ENCODE results near the gene ARFGEF2. TPM values are rescaled to one million over a fixed set of nuclear protein-coding genes. Genes with fewer than 3 reads are reported as not detected.

ARFGEF2 gene
- total RNA-seq, 1 donor from 2014 or later, result 22.9 TPM

DNA sequence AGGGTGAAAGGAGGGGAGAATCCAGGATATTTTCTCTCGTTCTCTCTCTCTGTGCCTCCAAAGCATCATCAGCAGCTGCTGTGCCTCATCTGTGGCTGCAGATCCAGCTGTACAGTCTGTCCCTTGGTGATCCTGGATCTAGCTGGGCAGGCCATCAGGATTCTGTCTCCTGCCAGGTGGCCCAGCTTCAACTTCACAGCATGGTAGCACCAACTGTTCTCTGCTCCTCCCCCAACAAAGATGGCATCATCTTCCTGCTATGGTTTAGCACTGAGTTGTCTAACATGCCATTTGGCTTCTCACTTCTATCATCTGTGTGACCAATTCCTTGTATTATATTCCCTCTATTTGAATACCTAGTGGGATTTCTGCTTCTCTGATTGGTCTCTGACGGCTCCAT, 28.6 kb upstream of the ARFGEF2 start:
- no peak overlapping the region for H3K4me3 Mint-ChIP-seq (ENCODE audit: low read depth)
- DNase-seq (ENCODE audit: low spot score, unreplicated experiment), result no peak

DNA sequence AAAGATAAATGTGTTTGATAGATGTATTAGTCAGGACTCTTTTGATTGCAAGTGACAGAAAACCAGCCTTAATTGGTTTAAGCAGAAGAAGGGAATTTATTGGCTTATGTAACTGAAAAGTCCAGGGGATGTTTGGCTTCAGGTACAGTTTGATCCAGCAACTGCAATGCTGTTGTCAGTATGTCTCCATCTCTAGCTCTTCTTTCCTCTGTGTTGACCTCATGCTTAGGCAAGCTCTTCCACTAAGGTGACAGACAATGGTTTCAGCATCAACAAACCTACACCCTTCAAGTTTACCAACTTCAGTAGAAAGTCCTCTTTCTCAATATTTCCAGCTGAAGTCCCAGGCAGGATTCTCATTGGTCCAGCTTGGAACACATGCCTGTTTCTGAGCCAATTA, 28.1 kb upstream of the ARFGEF2 start:
- Mint-ChIP-seq H3K27me3 (peaks cover 36% of the 10 kb centered on the region), H3K36me3 (ENCODE audit: insufficient read depth) (no peaks in the 10 kb centered on the region), H3K4me1 (ENCODE audit: low read depth) (no peaks in the 10 kb centered on the region), H3K4me3 (ENCODE audit: low read depth) (no peak overlapping the region), H3K9me3 (ENCODE audit: low read depth) (no peaks in the 10 kb centered on the region), H3K27ac (no peak overlapping the region)
- no peak for DNase-seq (ENCODE audit: low spot score, unreplicated experiment)
- TF ChIP-seq, protein P1, sequence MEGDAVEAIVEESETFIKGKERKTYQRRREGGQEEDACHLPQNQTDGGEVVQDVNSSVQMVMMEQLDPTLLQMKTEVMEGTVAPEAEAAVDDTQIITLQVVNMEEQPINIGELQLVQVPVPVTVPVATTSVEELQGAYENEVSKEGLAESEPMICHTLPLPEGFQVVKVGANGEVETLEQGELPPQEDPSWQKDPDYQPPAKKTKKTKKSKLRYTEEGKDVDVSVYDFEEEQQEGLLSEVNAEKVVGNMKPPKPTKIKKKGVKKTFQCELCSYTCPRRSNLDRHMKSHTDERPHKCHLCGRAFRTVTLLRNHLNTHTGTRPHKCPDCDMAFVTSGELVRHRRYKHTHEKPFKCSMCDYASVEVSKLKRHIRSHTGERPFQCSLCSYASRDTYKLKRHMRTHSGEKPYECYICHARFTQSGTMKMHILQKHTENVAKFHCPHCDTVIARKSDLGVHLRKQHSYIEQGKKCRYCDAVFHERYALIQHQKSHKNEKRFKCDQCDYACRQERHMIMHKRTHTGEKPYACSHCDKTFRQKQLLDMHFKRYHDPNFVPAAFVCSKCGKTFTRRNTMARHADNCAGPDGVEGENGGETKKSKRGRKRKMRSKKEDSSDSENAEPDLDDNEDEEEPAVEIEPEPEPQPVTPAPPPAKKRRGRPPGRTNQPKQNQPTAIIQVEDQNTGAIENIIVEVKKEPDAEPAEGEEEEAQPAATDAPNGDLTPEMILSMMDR (IDR thresholded peaks at IDR 0.05; ENCODE audit: unreplicated experiment), result no peak

More for the DNA sequence above, 28.6 kb upstream of the ARFGEF2 start:
- Mint-ChIP-seq H3K27ac (no peak overlapping the region), H3K9me3 (ENCODE audit: low read depth) (no peaks in the 10 kb centered on the region), H3K4me1 (ENCODE audit: low read depth) (no peaks in the 10 kb centered on the region), H3K36me3 (ENCODE audit: insufficient read depth) (no peaks in the 10 kb centered on the region), H3K27me3 (peaks cover 32% of the 10 kb centered on the region)
- TF ChIP-seq, protein P1 (IDR thresholded peaks at IDR 0.05; ENCODE audit: unreplicated experiment), result no peak

DNA sequence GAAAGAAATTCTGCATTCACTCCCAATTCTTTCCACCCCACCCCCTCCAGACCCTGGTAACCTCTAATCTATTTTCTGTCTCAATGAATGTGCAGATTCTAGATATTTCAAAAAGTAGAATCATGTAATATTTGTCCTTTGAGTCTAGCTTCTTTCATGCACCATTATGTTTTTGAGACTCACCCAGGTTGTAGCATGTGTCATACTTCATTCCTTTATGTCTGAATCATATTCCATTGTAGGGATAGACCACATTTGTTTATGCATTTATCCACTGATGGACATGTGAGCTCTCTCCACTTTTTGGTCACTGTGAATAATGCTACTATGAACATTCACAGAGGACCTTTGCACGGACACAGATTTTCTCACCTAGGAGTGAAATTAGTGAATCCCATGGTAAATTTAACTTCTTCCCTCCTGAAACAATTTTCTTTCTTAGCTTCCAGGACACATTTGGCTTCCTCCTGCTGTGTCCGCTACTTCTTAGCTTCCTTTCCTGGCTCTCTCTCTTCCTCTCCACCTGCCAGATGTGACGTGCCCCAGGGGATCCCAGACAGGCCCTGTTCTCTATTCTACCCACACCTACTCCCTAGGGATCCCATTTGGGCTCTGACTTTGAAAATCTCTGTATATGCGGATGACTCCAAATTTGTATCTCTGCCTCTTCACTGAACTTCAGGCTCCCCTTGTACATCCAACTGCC, 24.1 kb upstream of the ARFGEF2 start:
- Mint-ChIP-seq H3K4me3 (ENCODE audit: low read depth) (no peak overlapping the region), H3K4me1 (ENCODE audit: low read depth) (no peaks in the 10 kb centered on the region), H3K36me3 (ENCODE audit: insufficient read depth) (no peaks in the 10 kb centered on the region), H3K27me3 (peaks cover 20% of the 10 kb centered on the region), H3K9me3 (ENCODE audit: low read depth) (no peaks in the 10 kb centered on the region), H3K27ac (no peak overlapping the region)
- no peak for DNase-seq (ENCODE audit: low spot score, unreplicated experiment)
- TF ChIP-seq, protein P1 (IDR thresholded peaks at IDR 0.05; ENCODE audit: unreplicated experiment), result no peak

DNA sequence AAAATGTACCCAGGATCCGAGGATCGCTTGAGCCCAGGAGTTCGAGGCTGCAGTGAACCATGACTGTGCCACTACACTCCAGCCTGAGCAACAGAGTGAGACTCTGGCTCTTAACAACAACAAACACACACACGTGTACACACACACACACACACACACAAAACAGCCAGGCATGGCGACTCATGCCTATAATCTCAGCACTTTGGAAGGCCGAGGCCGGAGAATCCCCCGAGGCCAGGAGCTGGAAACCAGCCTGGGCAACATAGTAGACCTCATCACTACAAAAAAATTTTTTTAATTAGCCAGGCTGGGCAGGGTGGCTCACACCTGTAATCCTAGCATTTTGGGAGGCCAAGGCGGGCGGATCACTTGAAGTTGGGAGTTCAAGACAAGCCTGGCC, 23.3 kb upstream of the ARFGEF2 start:
- no peaks in the 10 kb centered on the region for H3K4me1 Mint-ChIP-seq (ENCODE audit: low read depth)
- TF ChIP-seq, protein P1 (IDR thresholded peaks at IDR 0.05; ENCODE audit: unreplicated experiment), result no peak
- peaks cover 21% of the 10 kb centered on the region for H3K27me3 Mint-ChIP-seq
- H3K27ac Mint-ChIP-seq, result no peak overlapping the region
- no peak for DNase-seq (ENCODE audit: low spot score, unreplicated experiment)
- H3K36me3 Mint-ChIP-seq (ENCODE audit: insufficient read depth), result no peaks in the 10 kb centered on the region
- H3K9me3 Mint-ChIP-seq (ENCODE audit: low read depth), result no peaks in the 10 kb centered on the region
- no peak overlapping the region for H3K4me3 Mint-ChIP-seq (ENCODE audit: low read depth)

DNA sequence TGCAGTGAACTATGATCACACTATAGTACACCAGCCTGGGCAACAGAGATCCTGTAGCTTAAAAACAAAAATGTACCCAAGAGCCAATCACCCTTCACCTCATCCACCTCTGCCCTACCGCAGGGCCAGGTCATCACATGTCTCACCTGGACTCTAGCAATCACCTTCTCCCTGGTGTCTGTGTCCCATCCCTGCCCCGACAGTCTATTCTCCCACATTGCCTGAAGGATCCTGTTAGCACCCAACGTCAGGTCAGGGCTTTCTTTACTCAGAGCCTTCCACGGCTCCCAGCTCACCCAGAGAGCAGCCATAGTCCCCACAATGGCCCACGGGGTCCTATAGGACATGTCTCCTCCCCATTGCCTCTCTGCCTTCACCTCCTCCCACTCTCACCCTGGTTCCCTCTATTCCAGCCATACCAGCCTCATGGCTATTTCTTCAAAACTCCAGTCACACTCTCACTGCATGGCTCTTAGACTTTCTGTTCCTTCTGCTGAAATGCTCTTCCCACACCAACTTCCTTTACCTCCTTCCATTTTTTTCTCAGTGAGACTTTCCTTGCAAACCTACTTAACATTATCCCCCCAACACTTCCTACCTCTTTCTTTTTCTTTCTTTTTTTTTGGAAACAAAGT, 22.5 kb upstream of the ARFGEF2 start:
- no peak overlapping the region for H3K27ac Mint-ChIP-seq
- no peaks in the 10 kb centered on the region for H3K4me1 Mint-ChIP-seq (ENCODE audit: low read depth)
- H3K27me3 Mint-ChIP-seq, result peaks cover 21% of the 10 kb centered on the region
- TF ChIP-seq, protein P1 (IDR thresholded peaks at IDR 0.05; ENCODE audit: unreplicated experiment), result no peak
- H3K36me3 Mint-ChIP-seq (ENCODE audit: insufficient read depth), result no peaks in the 10 kb centered on the region
- no peak overlapping the region for H3K4me3 Mint-ChIP-seq (ENCODE audit: low read depth)
- no peak for DNase-seq (ENCODE audit: low spot score, unreplicated experiment)
- H3K9me3 Mint-ChIP-seq (ENCODE audit: low read depth), result no peaks in the 10 kb centered on the region
